Stimulated activated CD4-positive, alpha-beta T cell treated with anti-CD3 and anti-CD28 coated beads, Interleukin-1b, Interleukin-23, amount 100 ng/mL, for 4 hours (primary cell): ENCODE measurements around the gene MECP2.
A peak's percentile ranks its signal among the peaks of the same experiment; 100 is the strongest.
"Not testable (repeated sequence)": the region's sequence is repeated elsewhere in the genome, so short reads cannot be mapped to it uniquely, and the experiment has no call there.

Experiments
- DNase-seq, 2 donors: peaks; one replicate each; pipeline ENCODE4 v3.0.0-alpha.2; 2020; ENCODE audit warnings: low read depth in 2 of 2

Gene MECP2

GRCh38 chrX:154097589-154098541, at the start of gene MECP2:
Gene MECP2, minus strand, starts transcription at chrX:154097717.
- peak; percentile 73 to 77 for DNase-seq

DNA sequence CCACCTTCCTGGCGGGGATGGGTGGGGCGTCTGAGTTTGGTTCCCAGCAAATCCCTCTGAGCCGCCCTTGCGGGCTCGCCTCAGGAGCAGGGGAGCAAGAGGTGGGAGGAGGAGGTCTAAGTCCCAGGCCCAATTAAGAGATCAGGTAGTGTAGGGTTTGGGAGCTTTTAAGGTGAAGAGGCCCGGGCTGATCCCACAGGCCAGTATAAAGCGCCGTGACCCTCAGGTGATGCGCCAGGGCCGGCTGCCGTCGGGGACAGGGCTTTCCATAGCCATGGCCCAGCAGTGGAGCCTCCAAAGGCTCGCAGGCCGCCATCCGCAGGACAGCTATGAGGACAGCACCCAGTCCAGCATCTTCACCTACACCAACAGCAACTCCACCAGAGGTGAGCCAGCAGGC, 46.5 kb upstream of the MECP2 start, which contains the start of gene OPN1LW:
OPN1LW (plus strand) TSS at position 234 of the 400 bp plus-strand sequence; CDS start at position 275, 41 bp downstream.
- not testable (repeated sequence) for DNase-seq

- DNase-seq: no peak
These were observed 45.6 kb upstream of the MECP2 start for GRCh38 chrX:154142950-154143745.

- DNase-seq: no peak
These were observed 44.9 kb upstream of the MECP2 start for GRCh38 chrX:154142386-154142785.

GRCh38 chrX:154140742-154141141, 43.2 kb upstream of the MECP2 start:
- no peak for DNase-seq

DNA sequence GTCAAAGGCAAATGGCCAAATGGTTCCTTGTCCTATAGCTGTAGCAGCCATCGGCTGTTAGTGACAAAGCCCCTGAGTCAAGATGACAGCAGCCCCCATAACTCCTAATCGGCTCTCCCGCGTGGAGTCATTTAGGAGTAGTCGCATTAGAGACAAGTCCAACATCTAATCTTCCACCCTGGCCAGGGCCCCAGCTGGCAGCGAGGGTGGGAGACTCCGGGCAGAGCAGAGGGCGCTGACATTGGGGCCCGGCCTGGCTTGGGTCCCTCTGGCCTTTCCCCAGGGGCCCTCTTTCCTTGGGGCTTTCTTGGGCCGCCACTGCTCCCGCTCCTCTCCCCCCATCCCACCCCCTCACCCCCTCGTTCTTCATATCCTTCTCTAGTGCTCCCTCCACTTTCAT, 42.7 kb upstream of the MECP2 start:
- DNase-seq: no peak

- DNase-seq: no peak
These were observed 41.3 kb upstream of the MECP2 start for GRCh38 chrX:154138857-154139256.

- DNase-seq: peak; percentile 48 to 58
These were observed 39.2 kb upstream of the MECP2 start for GRCh38 chrX:154136627-154137161.

GRCh38 chrX:154135458-154136229, 38.1 kb upstream of the MECP2 start:
- no peak for DNase-seq

DNA sequence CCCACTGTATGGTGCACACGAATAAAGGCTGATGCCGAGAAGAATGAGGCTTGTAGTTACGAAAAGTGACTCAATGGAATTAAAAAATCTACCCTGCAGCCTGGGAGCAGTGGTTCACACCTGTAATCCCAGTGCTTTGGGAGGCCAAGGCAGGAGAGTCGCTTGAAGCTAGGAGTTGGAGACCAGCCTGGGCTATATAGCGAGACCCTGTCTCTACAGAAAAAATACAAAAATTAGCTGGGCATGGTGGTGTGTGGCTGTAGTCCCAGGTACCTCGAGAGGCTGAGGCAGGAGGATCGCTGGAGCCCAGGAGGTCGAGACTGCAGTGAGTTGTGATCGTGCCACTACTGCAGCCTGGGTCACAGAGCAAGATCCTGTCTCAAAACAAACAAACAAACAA, 34.8 kb upstream of the MECP2 start:
- DNase-seq: no peak

- no peak for DNase-seq
These were observed 34.4 kb upstream of the MECP2 start for GRCh38 chrX:154131955-154132354.

- DNase-seq: no peak
These were observed 28.6 kb upstream of the MECP2 start for GRCh38 chrX:154126101-154126500.

- no peak for DNase-seq
These were observed 28.0 kb upstream of the MECP2 start for GRCh38 chrX:154125391-154126040.

DNA sequence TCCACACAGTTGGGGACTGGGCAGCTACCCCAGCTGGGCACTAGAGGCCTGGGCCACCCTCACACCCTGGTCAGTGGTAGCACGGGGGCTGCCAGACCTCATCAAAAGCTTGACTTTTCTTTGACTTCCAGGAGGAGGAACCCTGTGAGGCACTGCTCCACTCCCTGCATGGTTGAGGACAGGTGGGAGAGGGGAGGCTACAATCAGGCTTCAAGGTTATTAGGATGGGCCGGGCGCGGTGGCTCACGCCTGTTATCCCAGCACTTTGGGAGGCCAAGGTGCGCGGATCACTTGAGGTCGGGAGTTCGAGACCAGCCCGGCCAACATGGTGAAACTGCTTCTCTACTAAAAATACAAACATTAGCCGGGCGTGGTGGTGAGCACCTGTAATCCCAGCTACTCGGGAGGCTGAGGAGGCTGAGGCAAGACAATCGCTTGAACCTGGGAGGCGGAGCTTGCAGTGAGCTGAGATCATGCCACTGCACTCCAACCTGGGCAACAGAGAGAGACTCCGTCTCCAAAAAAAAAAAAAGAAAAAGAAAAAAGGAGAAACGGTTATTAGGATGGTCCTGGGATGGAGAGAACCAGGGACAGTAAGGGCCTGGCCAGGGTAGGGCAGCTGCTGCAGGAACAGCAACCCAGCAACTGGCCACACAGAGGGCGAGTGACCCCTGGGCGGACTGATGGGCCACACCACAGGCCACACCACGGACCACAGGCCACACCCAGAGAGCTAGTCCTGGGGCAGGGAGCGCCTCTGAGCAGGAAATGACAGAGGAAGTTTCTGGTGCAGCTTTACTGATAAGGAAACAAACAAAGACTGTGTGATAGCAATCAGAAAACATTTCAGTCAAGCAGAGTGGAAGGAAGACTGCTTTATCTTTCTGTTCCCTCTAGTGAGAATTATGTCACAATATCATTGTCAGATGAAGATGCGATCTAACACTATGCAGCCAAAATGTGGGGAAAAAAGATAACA, 26.0 kb upstream of the MECP2 start:
- DNase-seq: no peak

DNA sequence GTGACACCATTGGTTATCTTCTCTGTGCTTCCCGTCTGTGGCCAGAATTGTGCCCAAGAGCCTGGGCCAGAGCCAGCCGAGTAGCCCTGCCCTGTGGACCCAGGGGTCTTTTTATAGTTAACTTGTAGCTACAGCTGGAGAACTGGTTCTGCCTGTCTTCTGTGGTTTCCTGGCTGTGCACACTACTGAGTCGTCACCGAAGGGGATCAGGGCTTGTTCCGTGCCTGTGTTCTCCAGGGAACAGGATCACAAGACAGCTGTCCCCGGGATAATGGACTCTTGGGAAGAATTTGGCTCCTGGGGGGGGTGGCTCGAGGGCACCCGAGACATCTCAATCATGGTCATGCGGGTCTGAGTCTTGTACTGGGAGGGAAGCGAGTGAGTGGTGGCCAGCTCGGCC, 24.4 kb upstream of the MECP2 start:
- DNase-seq: no peak

- DNase-seq: no peak
These were observed 23.7 kb upstream of the MECP2 start for GRCh38 chrX:154121207-154121606.

- no peak for DNase-seq
These were observed 23.1 kb upstream of the MECP2 start for GRCh38 chrX:154120567-154120966.

- no peak for DNase-seq
These were observed 20.0 kb upstream of the MECP2 start for GRCh38 chrX:154117566-154117965.

DNA sequence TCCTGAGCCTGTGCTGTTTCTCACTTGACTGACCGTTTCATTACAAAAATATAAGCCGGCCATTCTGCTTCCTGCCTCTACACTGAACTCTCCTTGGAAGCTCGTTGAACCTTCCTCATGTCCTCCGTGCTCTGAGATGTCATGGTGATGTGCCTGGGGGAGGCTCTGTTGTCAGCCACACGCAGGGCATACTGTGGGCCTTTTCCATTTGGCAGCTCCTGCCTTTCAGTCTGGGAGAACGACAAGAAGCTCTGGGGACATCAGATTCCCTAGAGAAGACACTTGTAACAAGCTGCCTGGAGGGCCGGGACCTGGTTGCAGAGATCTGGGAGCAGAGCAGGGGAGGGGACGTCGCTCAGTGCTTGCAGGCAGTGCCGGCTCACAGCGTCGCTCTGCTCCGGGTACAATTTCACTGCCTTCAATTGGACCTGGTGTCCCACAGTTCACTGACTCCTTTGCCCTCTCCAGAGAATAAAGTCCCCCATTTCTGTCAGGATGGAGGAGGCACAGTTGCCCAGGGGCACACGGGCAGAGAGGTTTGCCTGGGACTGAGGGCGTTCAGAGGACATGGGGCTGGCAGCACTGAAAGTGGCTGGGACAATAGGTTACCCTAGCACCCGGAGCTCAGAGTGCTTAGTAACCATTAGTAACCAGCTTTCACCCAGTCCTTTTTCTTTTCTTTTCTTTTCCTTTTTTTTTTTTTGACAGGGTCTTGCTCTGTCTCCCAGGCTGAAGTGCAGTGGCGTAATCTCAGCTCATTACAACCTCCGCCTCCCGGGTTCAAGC, 19.1 kb upstream of the MECP2 start:
- no peak for DNase-seq
